ENCODE results near the gene KANK3. TPM values are rescaled to one million over a fixed set of nuclear protein-coding genes. Genes with fewer than 3 reads are reported as not detected.

Gene KANK3
- total RNA-seq (1 to 10 TPM; 6.5 to 8.9 (median 8.4) TPM), polyA plus RNA-seq (1 to 10 TPM in 2 of 3 donors, under 1 TPM in 1; 0.92 to 4.9 (median 3.6) TPM)

GRCh38 chr19:8342684-8343482 is at the start of gene KANK3:
TSS of gene KANK3 (minus strand) at chr19:8343262. CDS start at chr19:8337828, 5,434 bp downstream.
- intact Hi-C loops (cut with DNase I): no loop called here
- DNase-seq: peak; percentile 95
- Histone ChIP-seq H3K4me3 (peak within 1 kb of the TSS; percentile 34 to 49 (median 43)), H3K27ac (peak within 1 kb of the TSS; percentile 46 to 81 (median 63)), H3K9me3 (no peaks in the 10 kb centered on the region), H3K4me1 (peaks cover 0 to 13% (median 8%) of the 10 kb centered on the region in 4 donors), H3K36me3 (no peaks in the 10 kb centered on the region), H3K27me3 (peaks cover 13 to 44% (median 40%) of the 10 kb centered on the region in 3 donors)
- WGBS, 2 donors: 2 to 5% methylated on average over 65 of the region's 65 CpGs
- TF ChIP-seq POLR2A (IDR thresholded peaks at IDR 0.05) (no peak), POLR2AphosphoS5 (IDR thresholded peaks at IDR 0.05) (peak; percentile 52 to 81 (median 68))

GRCh38 chr19:8392017-8392591 is 49.0 kb upstream of the KANK3 start:
- intact Hi-C loops (cut with DNase I): no loop called here
- no peaks in the 10 kb centered on the region for H3K27me3 ChIP-seq
- peak overlapping the region in 1 of 4 donors; percentile 84 for H3K4me3 ChIP-seq
- peak overlapping the region; percentile 99 to 100 (median 100) for H3K27ac ChIP-seq
- H3K36me3 ChIP-seq: no peaks in the 10 kb centered on the region
- DNase-seq: peak; percentile 83
- TF ChIP-seq POLR2A (IDR thresholded peaks at IDR 0.05) (no peak), POLR2AphosphoS5 (IDR thresholded peaks at IDR 0.05) (peak; percentile 25 to 80 (median 44)), EP300 (IDR thresholded peaks at IDR 0.05) (no peak)
- TF ChIP-seq, protein P1, sequence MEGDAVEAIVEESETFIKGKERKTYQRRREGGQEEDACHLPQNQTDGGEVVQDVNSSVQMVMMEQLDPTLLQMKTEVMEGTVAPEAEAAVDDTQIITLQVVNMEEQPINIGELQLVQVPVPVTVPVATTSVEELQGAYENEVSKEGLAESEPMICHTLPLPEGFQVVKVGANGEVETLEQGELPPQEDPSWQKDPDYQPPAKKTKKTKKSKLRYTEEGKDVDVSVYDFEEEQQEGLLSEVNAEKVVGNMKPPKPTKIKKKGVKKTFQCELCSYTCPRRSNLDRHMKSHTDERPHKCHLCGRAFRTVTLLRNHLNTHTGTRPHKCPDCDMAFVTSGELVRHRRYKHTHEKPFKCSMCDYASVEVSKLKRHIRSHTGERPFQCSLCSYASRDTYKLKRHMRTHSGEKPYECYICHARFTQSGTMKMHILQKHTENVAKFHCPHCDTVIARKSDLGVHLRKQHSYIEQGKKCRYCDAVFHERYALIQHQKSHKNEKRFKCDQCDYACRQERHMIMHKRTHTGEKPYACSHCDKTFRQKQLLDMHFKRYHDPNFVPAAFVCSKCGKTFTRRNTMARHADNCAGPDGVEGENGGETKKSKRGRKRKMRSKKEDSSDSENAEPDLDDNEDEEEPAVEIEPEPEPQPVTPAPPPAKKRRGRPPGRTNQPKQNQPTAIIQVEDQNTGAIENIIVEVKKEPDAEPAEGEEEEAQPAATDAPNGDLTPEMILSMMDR (IDR thresholded peaks at IDR 0.05): no peak
- WGBS, 2 donors: 41 to 51% methylated on average over 11 of the region's 11 CpGs
- H3K4me1 ChIP-seq: peaks cover 4 to 61% (median 54%) of the 10 kb centered on the region in 4 donors
- no peaks in the 10 kb centered on the region for H3K9me3 ChIP-seq

- TF ChIP-seq EP300 (IDR thresholded peaks at IDR 0.05) (no peak), POLR2AphosphoS5 (IDR thresholded peaks at IDR 0.05) (no peak), POLR2A (IDR thresholded peaks at IDR 0.05) (no peak)
- TF ChIP-seq, protein P1 (IDR thresholded peaks at IDR 0.05): no peak
- H3K4me3 ChIP-seq: peak overlapping the region in 2 of 4 donors; percentile 84 to 100
- no peaks in the 10 kb centered on the region for H3K27me3 ChIP-seq
- peaks cover 4 to 54% (median 47%) of the 10 kb centered on the region in 4 donors for H3K4me1 ChIP-seq
- 70 to 76% methylated on average over 23 of the region's 23 CpGs for WGBS, 2 donors
- intact Hi-C loops (cut with DNase I): no loop called here
- DNase-seq: peak; percentile 69
- H3K27ac ChIP-seq: peak overlapping the region; percentile 99 to 100 (median 100)
- no peaks in the 10 kb centered on the region for H3K36me3 ChIP-seq
- H3K9me3 ChIP-seq: no peaks in the 10 kb centered on the region
These were observed 48.3 kb upstream of the KANK3 start for GRCh38 chr19:8391198-8392016.

- 0 to 1% methylated on average over 28 of the region's 28 CpGs for WGBS, 2 donors
- peak; percentile 98 for DNase-seq
- no peaks in the 10 kb centered on the region for H3K27me3 ChIP-seq
These were observed 47.5 kb upstream of the KANK3 start for GRCh38 chr19:8390617-8390981.

DNA sequence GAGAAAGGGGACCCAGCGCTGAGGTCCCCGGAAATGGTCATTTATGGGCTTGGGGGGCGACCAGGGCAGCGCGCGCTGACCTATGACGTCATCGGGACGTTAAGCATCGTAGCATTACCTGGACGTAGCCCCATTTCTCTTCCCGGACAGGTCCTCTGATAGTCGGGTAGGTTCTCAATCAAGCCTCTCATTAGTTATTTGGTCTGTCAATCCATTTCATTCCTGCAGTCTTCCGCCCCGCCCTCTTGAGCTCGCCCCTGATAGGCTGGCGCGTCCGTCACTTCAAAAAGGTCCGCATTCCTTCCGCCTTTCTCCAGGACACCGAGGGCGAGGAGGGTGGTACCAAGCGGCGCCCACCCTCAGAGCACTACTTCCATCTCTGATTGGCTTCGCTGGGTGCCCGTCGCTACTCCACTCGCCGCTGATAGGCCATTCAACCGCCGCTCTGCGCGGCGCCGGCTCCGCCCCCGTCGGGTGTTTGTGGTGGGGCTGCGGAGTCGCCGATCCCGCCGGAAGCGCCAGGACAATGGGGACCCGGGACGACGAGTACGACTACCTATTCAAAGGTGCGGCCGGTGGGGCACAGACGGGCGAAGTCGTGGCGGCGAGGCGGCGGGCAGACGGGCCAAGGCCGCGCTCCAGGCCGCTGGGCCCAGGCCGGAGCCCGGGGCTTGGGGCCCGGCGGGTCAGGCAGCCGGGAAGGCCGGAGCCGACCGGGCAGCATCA is 47.0 kb upstream of the KANK3 start, which contains the start of gene RAB11B:
RAB11B (plus strand) TSS at position 470 of the 726 bp plus-strand sequence; CDS start at position 527, 57 bp downstream.
- no peaks in the 10 kb centered on the region for H3K36me3 ChIP-seq
- no peaks in the 10 kb centered on the region for H3K9me3 ChIP-seq
- no peaks in the 10 kb centered on the region for H3K27me3 ChIP-seq
- H3K4me3 ChIP-seq: peak within 1 kb of the TSS; percentile 55 to 100 (median 92)
- intact Hi-C loops (cut with DNase I): loop anchor here (1.0 kb wide), 1 partner anchor 28 kb away; no protein-coding TSS in a partner anchor
- peak within 1 kb of the TSS; percentile 99 to 100 (median 100) for H3K27ac ChIP-seq
- WGBS, 2 donors: 0% methylated on average over 70 of the region's 70 CpGs
- H3K4me1 ChIP-seq: peaks cover 4 to 50% (median 44%) of the 10 kb centered on the region in 4 donors
- TF ChIP-seq, protein P1 (IDR thresholded peaks at IDR 0.05): no peak
- TF ChIP-seq EP300 (IDR thresholded peaks at IDR 0.05) (peak in 1 of 4 donors; percentile 55), POLR2AphosphoS5 (IDR thresholded peaks at IDR 0.05) (peak; percentile 54 to 85 (median 76)), POLR2A (IDR thresholded peaks at IDR 0.05) (no peak)
- DNase-seq: peak; percentile 100

More at GRCh38 chr19:8390617-8390981, 47.5 kb upstream of the KANK3 start:
- peaks cover 4 to 50% (median 44%) of the 10 kb centered on the region in 4 donors for H3K4me1 ChIP-seq
- intact Hi-C loops (cut with DNase I): loop anchor here (1.0 kb wide), 1 partner anchor 28 kb away; no protein-coding TSS in a partner anchor
- H3K9me3 ChIP-seq: no peaks in the 10 kb centered on the region
- H3K27ac ChIP-seq: peak overlapping the region; percentile 99 to 100 (median 100)
- H3K4me3 ChIP-seq: peak overlapping the region; percentile 55 to 100 (median 92)
- H3K36me3 ChIP-seq: no peaks in the 10 kb centered on the region
- peak in 1 of 2 donors; percentile 18 for TF ChIP-seq POLR2A (IDR thresholded peaks at IDR 0.05)
- TF ChIP-seq EP300 (IDR thresholded peaks at IDR 0.05): no peak
- TF ChIP-seq POLR2AphosphoS5 (IDR thresholded peaks at IDR 0.05): peak in 2 of 4 donors; percentile 60 to 66

Measured in sigmoid colon (tissue), 7 donors.